ENCODE measurements around the gene SEMA3B.
"Not testable (repeated sequence)": the region's sequence is repeated elsewhere in the genome, so short reads cannot be mapped to it uniquely, and the experiment has no call there.

The SEMA3B gene

DNA sequence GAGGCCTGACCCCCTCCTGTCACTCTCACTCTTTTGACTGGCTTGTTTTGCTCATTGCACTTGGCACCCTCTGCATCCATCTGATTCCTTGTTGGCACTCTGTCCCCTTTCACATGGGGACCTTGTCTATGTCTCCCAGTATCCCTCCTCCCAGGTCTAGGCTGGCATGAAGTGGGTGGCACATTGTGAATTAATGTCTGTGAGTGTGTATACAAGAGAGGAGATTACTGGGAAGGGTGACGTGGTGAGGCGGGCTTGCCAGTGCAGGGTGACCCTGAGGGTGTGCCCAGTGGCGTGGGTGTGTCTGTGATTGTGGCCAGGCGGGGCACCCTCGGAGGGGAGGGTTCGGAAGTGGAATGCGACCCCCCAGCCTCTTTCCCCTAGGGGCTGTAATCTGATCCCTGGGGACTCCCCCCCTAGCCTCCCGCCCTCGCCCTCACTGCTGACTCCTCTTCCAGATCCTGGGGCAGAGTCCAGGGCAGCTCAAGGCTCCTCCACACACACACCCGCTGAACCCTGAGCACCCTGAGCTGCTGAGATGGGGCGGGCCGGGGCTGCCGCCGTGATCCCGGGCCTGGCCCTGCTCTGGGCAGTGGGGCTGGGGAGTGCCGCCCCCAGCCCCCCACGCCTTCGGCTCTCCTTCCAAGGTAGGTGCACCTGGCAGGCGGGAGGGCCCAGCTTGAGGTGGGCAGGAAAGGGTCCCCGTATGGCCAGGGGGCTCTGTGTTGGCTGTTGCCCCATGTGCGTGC lies at the start of gene SEMA3B:
TSS of gene SEMA3B (plus strand) at position 445 of the 749 bp plus-strand sequence. CDS start at position 539, 94 bp downstream.
- peak; percentile 38 to 66 for DNase-seq

DNA sequence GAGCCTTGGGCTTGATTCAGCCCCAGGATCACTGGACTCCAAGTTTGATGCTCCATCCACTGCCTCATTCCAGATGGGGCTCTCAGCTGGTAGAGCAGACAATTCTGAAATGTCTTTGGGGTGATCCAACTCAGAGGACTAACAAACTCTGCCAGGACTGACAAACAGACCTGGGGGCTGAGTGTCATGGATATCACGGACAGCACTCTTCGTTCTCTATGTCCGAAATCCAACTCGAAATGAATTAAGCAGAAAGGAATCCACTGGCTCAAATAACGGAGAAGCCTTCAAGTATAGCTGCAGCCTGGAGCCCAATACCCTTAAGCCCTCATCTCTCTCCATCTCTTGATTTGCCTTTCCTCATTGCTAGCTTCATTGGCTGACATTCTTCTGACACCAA lies 49.7 kb upstream of the SEMA3B start:
- DNase-seq = no peak

DNA sequence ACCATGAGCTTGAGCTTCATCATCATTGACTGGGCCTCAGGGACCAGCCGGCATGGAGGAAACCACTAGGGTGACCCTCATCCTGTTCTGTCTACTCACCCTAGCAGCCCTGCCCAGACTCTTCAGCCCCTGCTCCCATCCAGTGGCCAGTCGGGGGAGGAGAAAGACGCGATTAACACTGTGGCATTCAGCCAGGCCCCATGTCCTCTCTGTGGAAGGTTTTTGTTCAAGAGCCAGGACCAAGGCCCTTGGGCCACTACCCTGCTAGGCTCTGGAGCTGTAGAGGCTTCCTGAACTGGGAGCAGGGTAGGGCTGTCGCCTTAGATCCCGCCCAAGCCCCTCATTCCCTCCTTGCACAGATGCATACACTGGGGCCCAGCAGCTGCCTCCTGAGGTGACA lies 48.8 kb upstream of the SEMA3B start:
- peak in 1 of 2 donors; percentile 21 for DNase-seq

DNA sequence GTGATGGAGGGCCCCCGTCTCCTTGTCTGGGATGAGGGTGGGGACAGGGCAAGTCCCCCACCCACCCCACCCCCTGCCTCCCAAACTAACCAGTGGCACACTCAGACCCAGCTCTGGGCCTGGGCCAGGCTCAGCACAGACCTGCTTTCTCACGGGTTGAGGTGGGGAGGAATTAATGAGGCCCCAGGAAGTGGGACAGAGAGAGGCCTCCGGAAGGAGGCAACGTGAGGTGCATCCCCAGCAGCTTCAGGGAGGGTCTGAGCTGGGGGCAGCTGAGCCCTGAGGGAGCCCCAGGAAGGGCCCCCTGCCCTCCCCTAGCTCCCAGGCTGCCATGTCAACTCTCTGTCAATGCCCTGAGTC lies 47.9 kb upstream of the SEMA3B start:
- no peak for DNase-seq

DNA sequence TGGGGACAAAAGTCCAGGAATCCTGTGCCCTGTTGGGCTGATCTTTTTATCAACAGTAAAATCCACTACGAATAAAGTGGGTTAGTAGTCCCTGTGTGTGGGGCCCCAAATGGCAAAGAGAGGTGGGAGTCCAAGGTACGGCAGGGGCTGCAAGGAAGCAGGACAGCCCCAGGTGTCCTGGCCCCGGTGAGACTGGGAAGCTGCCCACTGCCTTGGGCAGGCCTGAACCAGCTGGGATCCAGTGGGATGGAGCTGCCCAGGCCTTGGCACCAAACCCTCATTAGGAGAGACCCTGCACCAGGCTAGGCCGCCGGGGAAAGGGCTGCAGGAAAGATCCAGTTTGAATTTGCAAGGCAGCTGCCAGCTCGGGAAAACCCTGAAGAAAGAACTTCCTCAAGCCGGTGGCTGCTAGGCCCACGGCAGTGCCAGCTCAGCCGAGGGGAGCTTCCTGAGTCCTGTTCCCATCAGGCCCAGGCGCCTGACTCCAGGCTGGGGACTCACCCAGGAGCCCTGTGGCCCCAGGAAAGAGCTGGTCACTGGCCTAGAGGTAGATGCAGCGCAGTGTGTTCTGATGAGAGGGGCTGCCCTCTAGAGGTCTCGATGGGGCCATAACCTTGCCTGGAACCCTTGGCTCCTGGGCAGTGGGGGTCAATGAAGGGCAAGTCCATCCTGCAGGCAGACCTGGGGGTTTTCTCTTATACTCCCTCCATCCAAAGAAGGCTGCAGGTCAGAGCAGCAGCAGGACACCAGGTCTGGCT lies 47.4 kb upstream of the SEMA3B start:
- DNase-seq = no peak

DNA sequence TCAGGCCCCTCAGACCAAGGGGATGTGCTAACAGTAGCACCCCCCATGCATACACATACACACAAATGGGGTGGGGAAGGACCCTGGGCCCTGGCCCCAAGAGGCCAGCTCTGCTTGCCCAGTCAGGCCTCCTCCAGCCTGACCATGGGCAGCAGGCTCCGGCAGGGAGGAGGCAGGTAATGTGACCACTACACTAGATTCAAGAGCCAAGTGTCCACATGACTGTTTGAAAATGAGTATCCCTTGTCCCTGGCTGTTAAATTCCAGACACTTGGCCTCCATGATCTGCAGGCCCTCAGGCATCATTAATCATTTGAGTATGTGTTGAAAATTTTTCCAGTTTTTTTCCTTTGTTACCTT lies 46.8 kb upstream of the SEMA3B start:
- DNase-seq = no peak

DNA sequence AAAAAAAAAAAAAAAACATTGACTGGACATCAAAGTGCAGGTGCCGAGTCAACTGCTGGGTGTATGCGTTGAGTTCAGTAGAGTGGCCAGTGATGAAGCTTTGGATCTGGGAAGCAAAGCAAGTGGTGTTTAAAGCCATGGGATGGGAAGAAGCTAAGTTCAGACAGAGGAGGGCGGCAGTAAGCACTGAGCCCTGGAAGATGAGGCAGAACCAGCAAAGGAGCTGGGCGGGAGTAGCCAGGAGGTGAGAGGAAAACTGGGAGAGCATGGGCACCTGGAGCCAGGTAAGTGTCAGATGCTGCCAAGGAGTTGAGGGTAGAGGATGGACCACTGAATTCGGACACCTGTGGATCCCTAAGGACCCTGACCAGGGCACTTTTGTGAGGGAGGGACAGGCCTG lies 44.3 kb upstream of the SEMA3B start:
- DNase-seq = no peak

DNA sequence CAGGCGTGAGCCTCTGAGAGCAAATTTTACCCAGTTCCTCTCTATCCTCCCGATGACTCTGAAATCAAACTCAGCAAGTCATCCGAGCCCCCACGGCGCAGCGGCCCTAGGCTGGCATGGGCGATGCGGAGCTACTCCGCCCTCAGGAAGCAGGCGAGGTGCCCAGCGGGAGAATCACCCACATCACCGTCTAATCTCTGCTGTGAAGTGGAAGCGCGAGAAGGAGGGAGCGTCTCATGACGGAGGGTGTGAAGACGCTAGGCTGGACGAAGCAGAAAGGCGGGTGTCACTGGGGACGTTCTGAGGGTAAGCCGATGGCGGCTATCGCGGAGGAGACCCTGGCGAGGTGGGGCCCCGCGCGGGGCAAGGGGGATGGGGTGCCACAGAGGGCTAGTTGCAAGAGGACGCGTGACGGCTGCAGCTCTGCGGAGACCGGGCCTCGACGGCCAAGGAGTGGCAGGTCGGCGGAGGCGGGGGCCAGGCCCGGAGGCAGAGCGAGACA lies 42.0 kb upstream of the SEMA3B start:
- DNase-seq = peak in 1 of 2 donors; percentile 53

DNA sequence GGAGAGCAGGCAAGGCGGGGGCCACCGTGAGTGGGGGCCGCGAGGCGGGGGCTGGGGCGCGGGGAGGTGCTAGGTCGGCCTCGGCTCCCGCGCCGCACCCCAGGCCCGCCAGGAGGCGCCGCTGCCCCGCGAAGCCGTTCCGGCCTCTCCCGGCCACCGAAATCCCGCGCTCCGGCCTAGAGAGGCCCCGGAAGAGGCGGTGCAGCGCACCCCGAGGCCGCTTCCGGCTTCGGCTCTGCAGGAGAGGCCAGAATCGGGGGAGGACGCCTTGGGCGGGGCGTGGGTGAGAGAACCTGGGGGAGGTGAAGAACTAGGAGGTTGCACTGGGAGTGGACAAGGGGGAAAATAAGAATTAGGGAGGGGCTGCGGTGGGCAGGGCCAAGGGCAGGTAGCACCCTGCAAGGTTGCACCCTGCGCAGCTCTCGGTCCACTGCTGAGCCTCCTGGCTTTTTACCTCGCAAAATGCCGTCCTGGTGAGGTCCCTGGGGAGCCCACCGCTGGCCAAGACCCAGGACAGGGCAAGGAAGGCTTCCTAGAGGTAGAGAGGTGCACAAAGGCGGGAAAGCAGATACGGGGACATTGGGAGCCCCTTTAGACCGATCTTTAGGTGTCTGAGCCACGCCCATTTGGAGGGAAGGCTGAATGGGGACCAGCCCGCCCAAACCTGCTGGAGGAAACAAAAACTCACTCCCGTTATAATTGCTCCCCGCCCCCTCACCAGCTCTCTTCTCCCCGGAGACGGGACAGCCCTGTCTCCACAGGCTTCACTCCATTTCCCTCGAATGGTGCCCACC lies 41.4 kb upstream of the SEMA3B start:
- DNase-seq = peak; percentile 85 to 86

DNA sequence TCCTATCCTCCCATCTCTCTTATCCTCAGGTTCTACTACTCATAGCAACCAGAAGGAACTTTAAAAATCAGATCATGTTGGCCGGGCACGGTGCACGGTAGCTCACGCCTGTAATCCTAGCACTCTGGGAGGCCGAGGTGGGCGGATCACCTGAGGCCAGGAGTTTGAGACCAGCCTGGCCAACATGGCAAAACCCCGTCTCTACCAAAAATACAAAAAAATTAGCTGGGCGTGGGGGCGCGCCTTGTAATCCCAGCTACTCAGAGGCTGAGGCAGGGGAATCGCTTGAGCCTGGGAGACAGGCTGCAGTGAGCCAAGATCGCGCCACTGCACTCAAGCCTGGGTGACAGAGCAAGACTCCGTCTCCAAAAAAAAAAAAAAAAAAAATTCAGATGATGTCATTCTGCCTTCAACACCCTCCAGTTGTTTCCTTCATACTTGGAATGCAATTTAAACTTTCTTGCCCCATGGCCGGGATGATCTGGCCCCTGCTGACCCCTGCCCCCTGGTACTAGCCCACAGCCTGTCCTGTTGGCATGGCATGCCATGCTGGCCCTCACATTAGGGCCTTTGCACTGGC lies 40.7 kb upstream of the SEMA3B start:
- not testable (repeated sequence) for DNase-seq

DNA sequence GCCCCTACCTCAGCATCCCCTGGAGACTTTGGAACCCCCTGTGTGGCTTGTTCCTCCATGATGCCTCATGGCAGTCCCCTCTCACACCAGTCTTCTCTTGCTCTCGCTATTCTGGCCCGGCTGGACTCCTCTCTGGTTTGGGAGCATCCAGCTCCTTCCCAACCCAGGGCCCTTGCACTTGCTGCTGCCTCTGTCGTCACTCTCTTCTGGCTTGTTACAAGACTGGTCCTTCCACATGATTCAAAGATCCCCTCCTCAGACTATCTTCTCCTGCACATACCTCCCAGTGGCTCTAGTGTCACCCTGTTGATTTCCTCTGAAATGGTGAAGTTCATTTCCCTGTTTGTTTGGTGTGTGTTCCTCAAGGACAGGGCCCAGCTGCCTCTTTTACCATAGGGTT lies 39.5 kb upstream of the SEMA3B start:
- no peak for DNase-seq

DNA sequence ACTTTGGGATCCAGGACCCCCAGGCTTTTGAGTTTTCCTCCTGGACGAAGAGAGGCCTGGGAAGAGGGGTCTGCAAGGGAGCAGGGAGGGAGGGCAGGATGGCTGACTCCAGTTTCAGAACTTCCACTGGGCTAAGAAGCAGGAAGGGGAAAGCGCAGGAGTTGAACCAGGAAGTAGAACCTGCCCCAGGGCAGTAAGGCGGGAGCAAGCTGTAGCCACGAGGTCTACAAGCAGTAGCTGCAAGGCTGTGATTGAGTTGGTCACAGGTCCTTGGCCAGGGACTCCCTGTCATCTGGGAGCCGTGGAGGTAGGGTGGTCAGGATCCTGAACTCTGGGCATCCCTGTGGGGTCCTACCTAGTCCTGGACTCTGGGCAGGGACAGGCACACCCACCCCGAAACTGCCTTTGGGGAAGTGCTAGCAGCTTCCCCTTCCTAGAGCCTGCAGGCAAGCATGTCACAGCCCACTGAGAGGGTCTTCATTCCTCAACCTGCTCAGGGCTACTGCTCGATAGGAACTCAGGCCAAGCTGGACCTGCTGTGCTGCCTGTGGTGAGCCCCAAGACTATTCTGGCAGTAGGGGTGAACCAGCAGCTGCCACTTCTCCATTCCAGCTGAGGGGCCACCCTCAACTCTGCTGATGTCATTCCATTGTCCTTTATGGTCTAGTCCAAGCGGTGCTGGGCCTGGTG lies 38.7 kb upstream of the SEMA3B start:
- no peak for DNase-seq

DNA sequence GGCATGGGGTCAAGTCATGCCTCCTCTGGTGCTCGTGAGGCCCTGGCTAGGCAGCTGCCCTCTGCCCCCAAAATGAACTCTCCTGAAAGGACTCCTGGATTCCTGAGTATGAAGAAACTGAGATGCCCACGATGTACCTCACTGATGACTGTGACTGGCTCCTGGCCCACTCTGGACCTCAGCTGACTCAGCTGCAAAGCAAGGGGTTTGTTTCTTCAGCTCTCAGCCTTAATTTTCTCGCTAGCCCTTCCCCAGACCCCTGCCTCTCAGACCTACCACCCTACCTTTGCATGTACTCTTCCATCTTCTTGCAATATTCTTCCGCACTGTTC lies 38.2 kb upstream of the SEMA3B start:
- no peak for DNase-seq

DNA sequence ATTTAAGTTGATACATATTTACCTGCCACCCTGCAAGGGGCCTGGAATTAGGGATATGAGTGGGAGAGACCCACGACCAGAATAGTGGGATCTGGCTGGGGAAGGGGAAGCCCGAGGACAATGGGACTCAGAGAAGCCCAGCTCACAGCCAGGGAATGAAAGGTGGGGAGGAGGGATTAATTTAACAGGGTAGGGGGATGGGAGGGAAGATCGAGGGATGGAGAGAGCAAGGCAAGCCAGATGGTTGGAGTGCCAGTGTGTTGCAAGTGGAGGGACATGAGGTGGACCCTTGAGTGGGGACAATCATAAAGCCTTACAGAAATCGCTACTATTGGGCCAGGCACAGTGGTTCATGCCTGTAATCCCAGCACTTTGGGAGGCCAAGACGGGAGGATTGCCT lies 37.4 kb upstream of the SEMA3B start:
- DNase-seq = no peak

DNA sequence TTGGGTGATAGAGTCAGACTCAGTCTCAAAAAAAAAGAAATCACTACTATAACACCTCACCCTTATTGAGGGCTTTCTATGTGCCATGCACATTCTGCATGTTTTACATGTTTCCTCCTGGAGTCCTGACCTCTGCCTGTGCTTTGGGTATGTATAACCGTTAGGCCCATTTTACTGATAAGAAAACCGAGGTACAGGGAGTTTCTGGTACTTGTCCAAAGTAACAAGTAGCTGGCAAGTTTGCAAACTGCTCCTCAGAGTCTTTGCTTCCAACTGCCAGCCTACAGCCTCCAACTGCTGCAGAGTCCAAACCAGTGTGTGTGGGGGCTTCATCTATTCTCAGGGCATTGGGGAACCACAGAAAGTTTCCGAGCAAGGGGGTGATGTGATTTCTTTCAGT lies 36.6 kb upstream of the SEMA3B start:
- no peak for DNase-seq

DNA sequence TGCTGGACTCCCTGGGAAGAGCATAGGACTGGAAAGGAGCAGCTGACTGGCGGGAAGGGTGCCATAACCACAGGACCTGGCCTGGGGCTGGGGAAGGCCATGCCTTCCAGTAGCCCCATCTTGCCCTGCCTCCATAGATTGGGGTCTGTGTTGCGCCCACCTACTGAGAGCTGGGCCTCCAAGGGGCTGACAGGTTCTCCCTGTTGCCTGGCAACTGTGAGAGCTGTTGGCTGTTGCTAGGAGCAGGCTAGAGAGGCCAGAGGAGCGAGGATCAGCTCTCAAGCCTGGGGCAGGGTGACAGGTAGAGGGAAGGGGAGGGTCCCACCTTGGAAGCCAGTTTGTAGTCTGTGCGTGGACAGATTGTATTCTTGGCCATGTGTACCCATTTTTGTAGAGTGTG lies 35.8 kb upstream of the SEMA3B start:
- DNase-seq = no peak

DNA sequence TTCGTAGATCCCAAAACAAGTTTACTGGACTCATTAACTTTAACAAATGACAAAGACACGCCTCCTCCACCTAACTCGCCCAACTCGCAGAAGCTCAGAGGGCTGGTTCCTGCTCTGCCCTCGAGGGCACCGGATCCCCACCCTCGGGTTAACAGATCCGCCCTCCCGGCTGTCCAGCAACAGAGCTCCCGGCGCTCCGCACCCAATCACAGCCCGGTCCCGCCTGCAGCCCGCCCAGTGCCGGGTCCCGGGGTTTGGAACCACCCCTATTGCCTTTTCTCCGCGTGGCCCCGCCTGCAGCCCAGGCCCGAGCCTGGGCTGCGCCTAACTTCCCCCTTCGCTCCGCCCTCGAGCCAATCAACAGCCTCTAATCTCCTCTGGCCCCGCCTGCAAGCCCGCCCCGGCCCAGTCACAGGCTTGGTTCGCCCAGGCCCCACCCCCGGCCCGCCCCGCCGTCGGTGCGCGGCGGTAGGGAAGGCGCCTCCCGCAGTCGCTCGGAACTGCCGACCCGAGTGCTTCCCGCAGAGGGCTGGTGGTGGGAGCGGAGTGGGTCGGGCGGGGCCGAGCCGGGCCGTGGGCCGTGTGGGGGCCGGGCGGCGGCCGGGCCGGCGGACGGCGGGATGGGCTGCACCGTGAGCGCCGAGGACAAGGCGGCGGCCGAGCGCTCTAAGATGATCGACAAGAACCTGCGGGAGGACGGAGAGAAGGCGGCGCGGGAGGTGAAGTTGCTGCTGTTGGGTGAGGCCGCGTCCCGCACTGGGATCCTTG lies 33.0 kb upstream of the SEMA3B start, which contains the start of gene GNAI2:
TSS of gene GNAI2 (plus strand) at position 489 of the 768 bp plus-strand sequence. CDS start at position 621, 132 bp downstream.
- peak; percentile 99 for DNase-seq

DNA sequence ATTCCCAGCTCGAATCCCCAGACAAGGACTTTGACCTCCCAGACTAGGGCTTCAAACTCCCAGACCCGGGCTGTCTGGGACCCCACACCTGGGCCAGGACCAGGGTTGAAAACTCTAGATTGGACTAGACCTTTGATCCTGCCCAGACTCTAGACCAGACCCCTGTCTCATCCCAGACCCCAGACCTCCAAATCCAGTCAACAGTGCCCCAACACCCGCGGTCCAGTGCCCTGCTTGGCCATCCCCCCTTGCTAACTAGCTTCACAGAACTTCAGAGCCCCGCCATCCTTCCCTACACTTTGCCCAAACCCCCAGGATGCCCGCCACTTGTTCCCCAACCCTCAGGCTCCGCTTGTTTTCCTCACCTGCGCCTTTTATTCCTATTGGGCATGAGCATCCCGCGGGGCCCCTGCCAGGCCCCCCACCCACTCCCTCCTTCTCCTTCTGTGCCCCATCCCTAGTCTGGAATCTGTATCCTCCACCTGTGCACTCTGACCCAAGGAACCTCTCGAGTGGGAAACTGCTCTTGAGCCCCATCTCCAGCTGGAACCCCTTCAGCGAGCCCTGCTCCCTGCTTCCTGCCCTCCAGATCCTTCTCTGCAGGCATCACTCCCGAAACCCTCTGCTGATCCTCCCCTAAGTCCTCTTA lies 32.3 kb upstream of the SEMA3B start:
- no peak for DNase-seq

DNA sequence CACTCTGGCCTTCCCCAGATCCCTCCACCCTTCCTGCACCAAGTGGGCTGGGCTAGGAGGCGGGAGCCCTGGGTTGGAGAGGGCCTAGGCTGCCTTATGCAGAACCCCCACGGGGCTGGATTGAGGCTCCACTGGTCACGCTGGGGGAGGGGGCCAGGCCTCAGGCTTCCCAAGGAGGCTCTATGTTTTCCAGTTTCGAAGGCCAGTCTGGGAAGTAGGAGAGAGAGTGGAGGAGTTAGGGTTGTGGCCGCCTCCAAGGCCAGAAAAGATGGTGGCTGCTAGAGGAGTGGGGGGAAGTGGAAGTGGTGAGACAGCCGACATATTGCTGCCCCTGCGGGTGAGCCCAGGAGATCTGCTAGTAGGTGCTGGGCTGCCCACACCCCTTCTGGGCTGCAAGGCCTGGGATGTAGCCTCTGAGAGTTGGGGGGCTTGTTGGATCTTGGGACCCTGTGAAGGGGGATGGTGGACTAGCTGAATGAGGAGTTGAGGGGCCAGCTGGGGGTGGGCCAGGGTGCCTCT lies 31.8 kb upstream of the SEMA3B start:
- no peak for DNase-seq

DNA sequence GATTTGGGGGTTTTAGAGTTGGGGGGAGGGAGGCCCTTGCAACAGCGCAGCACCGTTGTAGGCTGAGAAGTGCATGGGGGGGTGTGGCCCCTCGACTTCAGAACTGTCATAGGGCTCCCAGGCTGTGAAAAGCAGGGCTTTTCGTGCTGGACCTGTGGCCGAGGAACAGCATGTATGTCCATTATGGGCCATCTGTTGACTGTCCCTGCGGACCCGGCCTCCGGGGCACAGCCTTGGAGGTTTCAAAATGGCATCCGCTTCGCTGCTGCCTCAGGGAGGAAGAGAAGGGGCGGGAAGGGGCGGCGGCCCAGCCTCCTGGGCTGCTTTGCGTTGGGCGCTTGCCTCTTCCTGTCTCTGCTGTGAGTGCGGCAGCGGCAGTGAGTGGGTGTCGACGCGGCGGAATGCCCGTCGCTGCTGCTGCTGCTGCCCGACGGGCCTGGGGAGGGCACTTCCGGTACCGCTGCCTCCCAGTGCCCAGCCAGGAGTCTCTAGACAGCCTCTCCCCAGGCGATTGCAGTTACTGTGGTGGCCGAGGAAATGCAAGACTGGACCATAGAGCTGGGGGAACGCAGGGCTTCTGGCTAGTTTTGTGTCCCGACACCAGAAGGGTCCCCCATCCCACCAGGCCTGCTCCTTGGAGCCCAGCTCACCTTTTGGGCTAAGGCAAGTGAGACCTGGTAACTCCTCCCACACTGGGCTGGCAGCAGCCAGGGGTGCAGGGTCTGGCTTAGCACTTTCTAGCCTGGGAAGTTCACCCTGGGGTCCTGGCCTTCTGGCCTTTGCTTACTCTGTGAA lies 31.0 kb upstream of the SEMA3B start:
- DNase-seq = peak; percentile 28 to 52

Measured in hippocampal formation (tissue), 2 donors.